NCI-H1436 (cell line): ENCODE data around the gene AZU1.

ENCODE experiments used
- DNase-seq: peaks from one replicate; lab custom pipeline; 2025; lab: John Stamatoyannopoulos, UW

Gene AZU1

GRCh38 chr19:855566-856120 lies 28.0 kb downstream of the AZU1 start:
- no peak for DNase-seq

GRCh38 chr19:858284-858683 lies 30.6 kb downstream of the AZU1 start:
- DNase-seq = no peak

GRCh38 chr19:858868-859843 lies 31.5 kb downstream of the AZU1 start, which contains the start of gene CFD:
Gene CFD (plus strand): TSS chr19:859664. CDS start chr19:859690, 26 bp downstream.
- no peak for DNase-seq

GRCh38 chr19:861141-861755 lies 33.6 kb downstream of the AZU1 start:
- no peak for DNase-seq

DNA sequence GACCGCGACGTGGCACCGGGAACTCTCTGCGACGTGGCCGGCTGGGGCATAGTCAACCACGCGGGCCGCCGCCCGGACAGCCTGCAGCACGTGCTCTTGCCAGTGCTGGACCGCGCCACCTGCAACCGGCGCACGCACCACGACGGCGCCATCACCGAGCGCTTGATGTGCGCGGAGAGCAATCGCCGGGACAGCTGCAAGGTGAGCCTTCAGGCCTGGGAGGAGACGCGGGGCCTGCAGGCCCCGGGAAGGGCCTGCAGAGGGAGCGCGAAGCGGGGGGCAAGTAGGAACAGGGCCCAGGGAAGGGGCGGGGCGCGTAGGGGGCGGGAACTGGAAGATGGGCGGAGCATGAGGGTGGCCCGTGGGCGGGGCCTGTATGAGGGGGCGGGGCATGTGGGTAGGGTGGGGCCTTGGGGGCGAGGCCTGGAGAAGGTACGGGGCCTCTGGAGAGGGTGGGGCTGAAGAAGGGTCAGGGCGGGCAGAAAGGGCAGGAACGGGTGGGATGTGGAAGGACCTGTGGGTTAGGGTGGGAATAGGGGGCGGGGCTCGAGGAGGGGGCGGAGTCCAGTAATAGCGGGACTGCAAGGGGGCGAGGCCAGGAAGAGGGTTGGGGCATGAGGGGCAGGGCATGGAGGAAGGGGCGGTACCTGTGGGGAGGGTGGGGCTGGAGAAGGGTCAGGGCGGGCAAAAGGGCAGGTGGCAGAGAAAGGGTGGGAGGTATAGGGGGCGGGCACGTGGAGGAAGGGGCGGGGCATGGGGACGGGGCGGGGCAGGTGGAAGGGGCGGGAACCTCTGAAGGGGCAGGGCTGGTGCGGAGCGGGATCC lies 34.3 kb downstream of the AZU1 start:
- peak; percentile 68 for DNase-seq

DNA sequence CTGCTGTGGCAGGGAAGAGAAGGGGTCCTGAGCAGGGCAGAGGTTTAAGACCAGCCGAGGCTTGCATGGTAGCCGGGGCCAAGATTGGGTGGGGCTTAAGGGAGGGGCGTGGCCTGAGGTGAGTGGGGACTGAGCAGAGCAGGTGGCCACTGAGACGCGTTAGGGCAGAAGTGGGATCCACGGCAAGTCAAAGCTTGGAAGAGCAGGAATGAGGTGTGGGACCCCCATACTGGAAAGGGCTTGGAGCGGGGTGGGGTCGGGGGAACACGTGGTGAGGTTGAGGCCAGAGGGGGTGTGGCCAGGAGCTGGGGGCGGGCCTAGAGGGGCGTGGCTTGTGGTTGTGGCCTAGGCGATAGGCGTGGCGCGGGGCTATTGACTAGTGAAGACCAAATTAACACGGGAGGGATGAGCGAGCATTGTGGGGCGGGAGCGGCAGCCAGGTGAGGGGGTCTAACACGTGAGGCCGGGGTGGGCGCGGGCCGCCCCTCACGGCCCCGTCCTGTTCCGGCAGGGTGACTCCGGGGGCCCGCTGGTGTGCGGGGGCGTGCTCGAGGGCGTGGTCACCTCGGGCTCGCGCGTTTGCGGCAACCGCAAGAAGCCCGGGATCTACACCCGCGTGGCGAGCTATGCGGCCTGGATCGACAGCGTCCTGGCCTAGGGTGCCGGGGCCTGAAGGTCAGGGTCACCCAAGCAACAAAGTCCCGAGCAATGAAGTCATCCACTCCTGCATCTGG lies 35.1 kb downstream of the AZU1 start:
- no peak for DNase-seq

- no peak for DNase-seq
Measured at GRCh38 chr19:863315-863620, 35.6 kb downstream of the AZU1 start.

- no peak for DNase-seq
Measured at GRCh38 chr19:866769-867300, 39.2 kb downstream of the AZU1 start.

DNA sequence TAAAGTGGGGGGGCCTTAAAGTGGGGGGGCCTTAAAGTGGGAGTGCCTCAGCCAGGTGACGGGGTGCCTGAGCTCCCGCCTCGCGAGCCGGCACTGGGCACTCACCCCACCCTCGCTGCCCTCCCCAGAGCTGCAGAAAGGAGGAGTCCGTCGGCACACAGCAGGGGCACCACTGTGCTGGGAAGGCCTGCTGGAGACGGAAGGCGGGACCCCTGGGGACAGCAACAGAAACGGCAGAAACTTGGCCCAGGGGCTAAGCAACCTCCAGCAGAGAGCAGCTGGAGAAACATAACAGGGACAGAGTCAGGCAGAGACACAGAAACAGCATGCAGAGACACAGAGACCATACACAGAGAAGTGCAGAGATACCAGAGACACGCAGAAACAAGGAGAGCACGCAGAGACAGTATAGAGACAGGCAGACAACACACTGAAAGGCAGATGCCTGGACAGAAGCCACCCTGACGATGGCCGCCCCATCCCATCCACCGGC lies 39.7 kb downstream of the AZU1 start:
- DNase-seq = no peak

- no peak for DNase-seq
Measured at GRCh38 chr19:867855-868457, 40.3 kb downstream of the AZU1 start.

DNA sequence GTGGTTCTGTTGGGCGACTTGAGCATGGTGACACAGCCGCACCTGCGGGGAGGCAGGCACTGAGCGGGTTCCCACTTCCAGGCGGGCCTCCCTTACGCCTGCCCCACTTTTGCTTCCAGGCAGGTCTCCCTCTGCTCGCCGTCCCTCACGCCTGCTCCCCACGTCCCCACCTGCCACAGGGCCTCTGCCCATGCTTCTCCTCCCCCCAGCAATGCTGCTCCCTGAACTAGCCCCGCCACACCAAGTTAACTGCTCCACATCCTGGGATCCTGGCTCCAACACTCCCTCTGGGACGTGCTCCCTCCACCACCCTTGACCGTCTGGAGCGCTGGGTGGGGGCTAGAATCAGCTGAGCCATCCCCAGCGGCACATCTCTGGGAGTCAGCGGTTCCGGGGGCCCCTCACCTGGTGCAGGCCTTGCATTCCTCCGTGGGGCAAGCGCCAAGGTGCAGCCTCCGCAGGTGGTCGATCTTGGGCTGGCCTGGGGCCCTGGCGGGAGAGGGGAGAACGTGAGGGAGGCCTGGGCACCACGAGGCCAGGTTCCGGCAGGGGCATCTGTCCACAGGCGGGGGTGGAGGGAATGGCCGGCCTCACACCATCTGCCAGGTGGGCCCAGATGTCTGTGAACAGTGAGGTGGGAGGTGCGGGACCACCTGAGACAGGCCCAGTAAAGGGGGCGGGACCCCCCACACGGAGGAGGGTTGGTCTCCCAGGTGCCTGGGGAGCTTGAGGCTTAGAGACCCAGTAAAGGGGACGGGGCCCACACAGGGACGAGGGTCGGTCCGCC lies 41.0 kb downstream of the AZU1 start:
- DNase-seq = no peak

- DNase-seq = no peak
Measured at GRCh38 chr19:869245-870177, 41.9 kb downstream of the AZU1 start.

- DNase-seq = no peak
Measured at GRCh38 chr19:870314-870713, 42.7 kb downstream of the AZU1 start.

GRCh38 chr19:870963-871401 lies 43.3 kb downstream of the AZU1 start:
- no peak for DNase-seq

- no peak for DNase-seq
Measured at GRCh38 chr19:871446-872265, 44.0 kb downstream of the AZU1 start.

- peak; percentile 51 for DNase-seq
Measured at GRCh38 chr19:872266-872951, 44.8 kb downstream of the AZU1 start.

DNA sequence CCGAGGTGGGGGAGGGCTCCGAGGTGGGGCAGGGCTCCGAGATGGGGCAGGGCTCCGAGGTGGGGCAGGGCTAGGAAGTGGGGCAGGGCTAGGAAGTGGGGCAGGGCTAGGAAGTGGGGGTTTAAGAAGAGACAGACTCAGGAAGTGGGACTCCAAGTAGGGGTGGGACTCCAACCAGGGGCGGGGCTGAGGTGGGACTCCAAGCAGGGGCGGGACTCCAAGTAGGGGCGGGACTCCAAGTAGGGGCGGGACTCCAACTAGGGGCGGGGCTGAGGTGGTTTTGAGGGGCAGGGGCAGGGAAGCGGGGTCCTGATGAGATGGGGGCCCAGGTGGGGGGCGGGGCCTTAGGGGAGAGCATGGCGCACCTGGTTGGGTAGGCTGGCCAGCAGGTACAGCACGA lies 45.4 kb downstream of the AZU1 start:
- peak; percentile 30 for DNase-seq
